B cell (primary cell): ENCODE measurements around the gene TMEM82.

Experiments used
- EZH2 ChIP-seq: IDR thresholded peaks from 2 replicates; pipeline ENCODE4 v1.6.1; 2012; ENCODE audit warnings: borderline replicate concordance, low read depth, mild to moderate bottlenecking, moderate library complexity, low read length; ENCODE audit not compliant: insufficient read depth, poor library complexity, severe bottlenecking
- TF ChIP-seq, protein P1 (sequence below): fragments of 200-600 bp; IDR thresholded peaks from one replicate; pipeline ENCODE4 v1.8.0; 2022; ENCODE audit warnings: antibody characterized with exemption, mild to moderate bottlenecking

- TF ChIP-seq, protein P1, sequence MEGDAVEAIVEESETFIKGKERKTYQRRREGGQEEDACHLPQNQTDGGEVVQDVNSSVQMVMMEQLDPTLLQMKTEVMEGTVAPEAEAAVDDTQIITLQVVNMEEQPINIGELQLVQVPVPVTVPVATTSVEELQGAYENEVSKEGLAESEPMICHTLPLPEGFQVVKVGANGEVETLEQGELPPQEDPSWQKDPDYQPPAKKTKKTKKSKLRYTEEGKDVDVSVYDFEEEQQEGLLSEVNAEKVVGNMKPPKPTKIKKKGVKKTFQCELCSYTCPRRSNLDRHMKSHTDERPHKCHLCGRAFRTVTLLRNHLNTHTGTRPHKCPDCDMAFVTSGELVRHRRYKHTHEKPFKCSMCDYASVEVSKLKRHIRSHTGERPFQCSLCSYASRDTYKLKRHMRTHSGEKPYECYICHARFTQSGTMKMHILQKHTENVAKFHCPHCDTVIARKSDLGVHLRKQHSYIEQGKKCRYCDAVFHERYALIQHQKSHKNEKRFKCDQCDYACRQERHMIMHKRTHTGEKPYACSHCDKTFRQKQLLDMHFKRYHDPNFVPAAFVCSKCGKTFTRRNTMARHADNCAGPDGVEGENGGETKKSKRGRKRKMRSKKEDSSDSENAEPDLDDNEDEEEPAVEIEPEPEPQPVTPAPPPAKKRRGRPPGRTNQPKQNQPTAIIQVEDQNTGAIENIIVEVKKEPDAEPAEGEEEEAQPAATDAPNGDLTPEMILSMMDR = no peak
- TF ChIP-seq EZH2 = no peak
Observed at GRCh38 chr1:15707239-15707925, 34.9 kb upstream of the TMEM82 start.
